Vagina (tissue), 2 donors: ENCODE data around the gene MMRN2.

Experiments used
- CTCF ChIP-seq, 3 experiments: fragments of 450-650 bp in 2 of 3; fragments of 200-600 bp in 1 of 3; sonication (generic) in 1 of 3; IDR thresholded peaks; one replicate each; pipeline ENCODE4 v1.5.1; 2017 to 2019; ENCODE audit warnings: antibody characterized with exemption in 3 of 3, mild to moderate bottlenecking in 2 of 3, moderate library complexity in 2 of 3
- POLR2A ChIP-seq, 2 donors: fragments of 450-650 bp; IDR thresholded peaks; one replicate each; pipeline ENCODE4 v1.6.1; 2017; ENCODE audit warnings: antibody characterized with exemption in 2 of 2, mild to moderate bottlenecking in 2 of 2, moderate library complexity in 2 of 2

DNA sequence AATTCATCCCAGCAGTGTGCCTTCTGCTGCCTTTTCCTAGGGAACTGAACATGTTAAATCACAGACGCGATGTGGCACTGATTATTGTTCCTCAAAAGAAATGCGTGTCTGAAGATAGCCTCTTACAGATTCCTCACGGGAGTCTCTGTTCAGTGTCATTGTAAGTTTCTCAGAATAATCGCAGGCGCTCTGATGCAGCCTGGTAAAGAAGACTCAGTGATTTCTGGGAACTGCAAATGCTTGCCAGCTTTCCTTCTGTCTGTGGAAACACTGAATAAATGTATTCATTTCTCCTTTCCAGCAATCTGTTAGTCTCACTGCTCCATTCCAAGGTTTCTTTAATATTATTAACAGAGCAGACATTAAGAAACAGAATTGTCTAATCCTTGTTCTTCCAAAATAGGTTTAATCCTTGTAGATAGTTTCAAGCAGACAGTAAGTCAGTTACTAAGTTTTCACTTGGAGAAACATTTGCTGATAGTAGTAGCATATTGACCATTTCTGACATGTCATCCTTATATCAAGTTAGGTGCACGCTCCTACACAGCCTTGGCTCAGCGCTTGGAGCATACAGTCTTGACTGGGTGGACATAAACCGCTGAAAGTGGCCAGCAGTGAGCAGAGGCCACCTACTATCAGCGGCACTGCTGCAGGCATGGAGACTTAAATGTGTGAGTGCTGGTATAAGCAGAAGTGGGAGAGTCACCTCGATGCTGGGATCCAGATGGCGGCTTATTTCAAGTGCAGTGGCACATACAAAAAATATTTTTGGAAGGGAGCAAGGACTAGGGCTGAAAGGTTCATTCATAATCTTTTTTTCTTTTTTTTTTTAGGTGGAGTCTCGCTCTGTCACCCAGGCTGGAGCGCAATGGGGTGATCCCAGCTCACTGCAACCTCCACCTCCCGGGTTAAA is 27.7 kb downstream of the MMRN2 start:
- TF ChIP-seq CTCF (IDR thresholded peaks at IDR 0.05) = no peak
- no peak for TF ChIP-seq POLR2A (IDR thresholded peaks at IDR 0.05)
